ENCODE results near the gene AP2A1. TPM values are rescaled to one million over a fixed set of nuclear protein-coding genes. Genes with fewer than 3 reads are reported as not detected.
A peak's percentile ranks its signal among the peaks of the same experiment; 100 is the strongest.

AP2A1 gene
- total and polyA plus RNA-seq, 2 donors (not counting 3 experiments of a cell fraction or from before 2014, with no cell fraction given): 108 to 113 TPM

- no peak for TF ChIP-seq MAX (IDR thresholded peaks at IDR 0.05; ENCODE audit: insufficient read depth, insufficient read length)
- TF ChIP-seq POLR2A (IDR thresholded peaks at IDR 0.05; ENCODE audit: low read depth, low read length): no peak
- no peak for TF ChIP-seq MYC (IDR thresholded peaks at IDR 0.05; ENCODE audit: low read depth, low read length)
- TF ChIP-seq GATA2 (IDR thresholded peaks at IDR 0.05; ENCODE audit: insufficient read depth, insufficient read length, low read depth, low read length): no peak
- TF ChIP-seq FOS (IDR thresholded peaks at IDR 0.05; ENCODE audit: borderline replicate concordance, insufficient read depth, low read length): no peak
- TF ChIP-seq EZH2 (IDR thresholded peaks at IDR 0.05; ENCODE audit: borderline replicate concordance, low read depth, low read length, severe bottlenecking): no peak
- no peak for TF ChIP-seq CTCF (IDR thresholded peaks at IDR 0.05; ENCODE audit: extremely low read depth in 1 of 2, insufficient read depth in 1 of 2, low read depth in 1 of 2, low read length in 2 of 2)
- TF ChIP-seq POLR2AphosphoS5 (IDR thresholded peaks at IDR 0.05; ENCODE audit: insufficient read depth, low read depth, low read length): no peak
- no peak for TF ChIP-seq JUN (IDR thresholded peaks at IDR 0.05; ENCODE audit: borderline replicate concordance, insufficient read depth, insufficient read length, low read depth)
- H2AFZ ChIP-seq (ENCODE audit: low read depth, low read length): no peak overlapping the region
- ChIA-PET CTCF (no interaction called here), POLR2A (no interaction called here)
- no peaks in the 10 kb centered on the region for H3K9me3 ChIP-seq (replicated peaks; ENCODE audit: control insufficient read depth, insufficient read depth, low read length)
- no peaks in the 10 kb centered on the region for H3K9me1 ChIP-seq (replicated peaks; ENCODE audit: control insufficient read depth, extremely low read depth, insufficient read depth, low read length)
- dilution Hi-C loops (cut with MboI; ENCODE audit: extremely low pct_ligation_motif_present, low sequenced_read_pairs): no loop called here
- peak overlapping the region; percentile 62 for H3K27ac ChIP-seq (ENCODE audit: insufficient read depth, low read depth, low read length)
- peak overlapping the region; percentile 93 for H3K9ac ChIP-seq (replicated peaks; ENCODE audit: extremely low read depth, insufficient read depth, low read length)
- FAIRE-seq (no peak), DNase-seq (ENCODE audit: low read depth, low spot score) (no peak)
- H3K27me3 ChIP-seq (ENCODE audit: control insufficient read depth in 2 of 2, insufficient read depth in 2 of 2, low read length in 2 of 2): no peaks in the 10 kb centered on the region
- H3K36me3 ChIP-seq (ENCODE audit: control insufficient read depth in 2 of 2, extremely low read depth in 1 of 2, insufficient read depth in 2 of 2, low read length in 2 of 2): peaks cover 0 to 1% of the 10 kb centered on the region in 2 experiments
- peak overlapping the region; percentile 94 to 99 (median 97) for H3K4me3 ChIP-seq (replicated peaks in 1 of 3; ENCODE audit: insufficient read depth in 1 of 3, low read depth in 1 of 3, low read length in 3 of 3)
- BruUV-seq (replicated peaks): no TSS peak
- intact Hi-C loops (cut with micrococcal nuclease): loop anchor here (2.0 kb wide), 1 partner anchor 41 kb away; no protein-coding TSS in a partner anchor
- H4K20me1 ChIP-seq (replicated peaks; ENCODE audit: control insufficient read depth, extremely low read depth, insufficient read depth, low read length): no peaks in the 10 kb centered on the region
- peak overlapping the region; percentile 93 for H3K4me2 ChIP-seq (ENCODE audit: insufficient read depth, low read length)
- H3K4me1 ChIP-seq (ENCODE audit: control insufficient read depth, extremely low read depth, insufficient read depth, low read length): peaks cover 12% of the 10 kb centered on the region
- peaks cover 40% of the 10 kb centered on the region for H3K79me2 ChIP-seq (ENCODE audit: control insufficient read depth, insufficient read depth, low read length)
Observed at GRCh38 chr19:49767967-49768581, 1.3 kb downstream of the AP2A1 start.
